GM21825 (cell line): ENCODE data around the gene RTN4RL1.
A peak's percentile ranks its signal among the peaks of the same experiment; 100 is the strongest.

Source experiments
- ATAC-seq: cut with Tn5 transposase; IDR thresholded peaks from one replicate; pipeline ENCODE4 v1.9.1; 2021; ENCODE audit warnings: mild to moderate bottlenecking, moderate library complexity; ENCODE audit not compliant: unreplicated experiment

The RTN4RL1 gene

DNA sequence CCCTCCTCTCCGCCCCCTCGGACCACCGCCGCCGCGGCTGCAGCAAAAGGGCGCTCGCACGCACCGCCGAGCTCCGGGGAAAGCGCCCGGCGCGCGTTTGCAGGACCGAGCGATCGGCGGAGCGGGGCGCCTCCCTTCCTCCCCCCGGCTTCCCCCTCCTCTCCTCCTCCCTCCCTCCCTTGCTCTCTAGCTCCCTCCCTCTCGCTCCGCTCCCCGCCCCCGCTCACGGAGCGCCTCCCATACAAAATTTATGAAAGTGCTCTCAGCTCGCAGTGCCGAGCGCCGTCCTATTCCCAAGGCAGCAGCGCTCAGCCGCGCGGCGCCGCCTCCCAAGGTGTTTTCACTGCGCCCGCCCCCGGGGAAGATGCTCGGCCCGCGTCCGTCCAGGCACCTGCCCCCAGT lies at the start of gene RTN4RL1:
TSS of gene RTN4RL1 (minus strand) at position 115 of the 402 bp plus-strand sequence. CDS start 469 bp downstream, outside the sequence.
- no peak for ATAC-seq

GRCh38 chr17:2074919-2075318 lies 49.8 kb upstream of the RTN4RL1 start:
- ATAC-seq = no peak

GRCh38 chr17:2071455-2072281 lies 46.5 kb upstream of the RTN4RL1 start:
- no peak for ATAC-seq

GRCh38 chr17:2071024-2071385 lies 45.9 kb upstream of the RTN4RL1 start:
- no peak for ATAC-seq

DNA sequence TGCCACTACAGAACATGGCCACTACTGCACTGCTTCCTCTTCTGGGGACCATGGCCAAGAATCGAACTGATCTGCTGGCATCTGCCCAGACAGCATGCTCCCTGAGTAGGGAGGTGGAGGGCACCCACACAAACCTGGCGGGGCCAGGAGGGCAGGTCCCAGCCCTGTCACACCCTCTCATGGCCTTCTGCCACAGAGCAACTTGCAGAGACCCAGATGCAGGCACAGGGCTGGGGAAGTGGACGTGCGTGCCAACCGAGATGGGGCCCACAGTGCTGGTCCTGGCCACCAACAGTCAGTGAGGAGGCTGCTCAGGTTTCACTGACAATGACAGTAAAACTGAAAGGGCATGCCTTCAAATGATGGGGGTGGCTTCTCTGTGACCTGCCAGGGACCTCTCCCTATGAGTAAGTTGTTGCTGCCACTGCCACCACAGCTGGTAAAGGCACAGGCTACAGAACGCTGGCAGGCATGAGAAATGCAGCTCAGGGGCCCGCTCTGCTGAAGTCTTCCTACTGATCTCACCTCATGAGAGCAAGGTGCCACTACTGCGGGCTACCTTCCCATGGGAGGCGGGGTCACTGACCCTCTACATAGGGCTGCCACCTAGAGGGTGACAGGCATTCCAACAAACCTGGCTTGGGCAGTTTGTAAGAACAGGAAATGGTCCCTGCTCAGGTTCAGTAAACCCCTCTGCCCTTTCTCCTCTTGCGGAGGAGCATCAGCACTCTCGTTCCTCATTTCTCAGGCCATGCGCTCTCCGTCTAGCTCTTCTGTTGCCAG lies 45.3 kb upstream of the RTN4RL1 start:
- ATAC-seq = peak; percentile 73

- no peak for ATAC-seq
Measured at GRCh38 chr17:2068519-2069051, 43.5 kb upstream of the RTN4RL1 start.

GRCh38 chr17:2068031-2068518 lies 42.9 kb upstream of the RTN4RL1 start:
- no peak for ATAC-seq

DNA sequence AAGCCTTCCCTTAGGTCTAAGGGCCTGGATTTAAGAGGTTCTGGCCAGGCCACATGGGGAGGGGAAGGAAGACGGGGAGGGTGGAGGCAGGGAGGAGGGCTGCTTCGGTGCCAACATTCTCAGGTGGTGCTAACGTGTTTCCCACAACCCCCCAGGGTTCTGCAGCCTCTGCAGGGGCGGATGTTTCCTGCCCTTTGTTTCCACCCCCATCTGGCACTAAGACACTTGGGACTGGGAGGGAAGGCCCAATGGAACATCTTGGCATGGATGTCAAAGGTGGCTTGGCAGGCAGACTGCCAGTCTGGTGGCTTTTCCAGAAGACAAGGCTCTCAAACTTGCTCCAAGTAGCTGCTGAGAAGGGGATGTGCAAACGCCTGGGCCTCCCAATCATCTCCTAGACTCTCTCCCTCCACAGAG lies 42.5 kb upstream of the RTN4RL1 start:
- ATAC-seq = no peak

GRCh38 chr17:2067048-2067561 lies 42.0 kb upstream of the RTN4RL1 start:
- no peak for ATAC-seq

- no peak for ATAC-seq
Measured at GRCh38 chr17:2065949-2066400, 40.8 kb upstream of the RTN4RL1 start.

DNA sequence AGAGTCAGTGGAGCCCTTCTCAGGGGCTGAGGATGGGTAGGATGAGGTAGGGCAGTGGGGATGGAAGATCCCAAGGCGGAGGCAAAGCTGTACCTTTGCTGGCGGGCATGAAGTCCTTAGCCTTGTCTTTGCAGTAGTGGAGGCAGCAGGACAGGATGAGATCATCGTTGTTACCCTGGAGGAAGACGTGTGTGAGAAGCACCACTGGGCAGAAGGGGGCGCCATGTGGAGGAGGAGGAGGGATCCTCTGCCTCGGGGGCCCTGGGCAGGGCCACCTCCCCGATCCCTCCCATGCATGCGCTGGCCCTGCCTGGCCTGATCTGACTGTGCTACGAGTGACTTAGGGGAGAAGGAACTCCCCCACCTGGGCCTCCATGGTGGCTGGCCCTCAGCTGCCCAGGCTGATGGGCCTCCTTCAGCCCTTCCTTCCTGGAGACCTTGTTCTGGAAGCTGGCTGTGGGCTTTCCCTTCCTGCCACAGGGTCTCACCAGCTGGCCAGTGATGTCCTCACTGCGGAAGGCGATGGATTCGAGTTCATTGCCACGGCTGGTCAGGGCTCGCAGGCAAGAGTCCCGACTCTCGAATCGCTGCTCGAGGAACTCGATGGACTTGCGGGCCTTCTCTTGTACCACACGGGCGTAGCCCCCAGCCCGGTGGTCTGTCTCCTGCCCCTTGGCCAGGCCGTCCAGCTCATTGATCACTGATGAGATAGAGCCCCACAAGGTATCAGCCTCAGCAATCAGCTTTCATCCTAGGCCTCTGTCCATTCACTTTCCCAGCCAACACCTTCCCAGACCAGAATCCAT lies 40.0 kb upstream of the RTN4RL1 start:
- no peak for ATAC-seq

DNA sequence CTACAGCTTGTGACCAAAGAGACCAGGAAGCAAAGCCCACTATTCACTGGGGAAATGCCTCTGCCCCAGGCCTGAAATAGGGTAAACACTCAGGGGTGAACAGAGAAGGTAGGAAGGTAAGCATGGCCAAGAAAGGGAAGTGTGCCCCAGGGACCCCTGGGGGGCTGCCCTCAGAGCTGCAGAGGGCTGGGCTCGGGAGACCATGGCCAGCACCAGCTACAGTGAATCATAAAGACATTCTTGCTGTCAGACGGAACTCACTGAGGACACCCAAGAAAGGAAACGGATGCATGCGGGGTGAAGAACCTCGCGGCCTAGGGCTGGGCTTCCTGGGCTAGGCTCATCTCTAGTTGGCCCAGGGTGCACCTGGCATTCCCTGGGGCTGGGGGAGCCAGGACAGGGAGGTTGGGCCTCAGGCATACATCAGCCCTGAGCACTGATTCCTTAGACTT lies 39.4 kb upstream of the RTN4RL1 start:
- no peak for ATAC-seq

GRCh38 chr17:2064147-2064489 lies 39.0 kb upstream of the RTN4RL1 start:
- no peak for ATAC-seq

DNA sequence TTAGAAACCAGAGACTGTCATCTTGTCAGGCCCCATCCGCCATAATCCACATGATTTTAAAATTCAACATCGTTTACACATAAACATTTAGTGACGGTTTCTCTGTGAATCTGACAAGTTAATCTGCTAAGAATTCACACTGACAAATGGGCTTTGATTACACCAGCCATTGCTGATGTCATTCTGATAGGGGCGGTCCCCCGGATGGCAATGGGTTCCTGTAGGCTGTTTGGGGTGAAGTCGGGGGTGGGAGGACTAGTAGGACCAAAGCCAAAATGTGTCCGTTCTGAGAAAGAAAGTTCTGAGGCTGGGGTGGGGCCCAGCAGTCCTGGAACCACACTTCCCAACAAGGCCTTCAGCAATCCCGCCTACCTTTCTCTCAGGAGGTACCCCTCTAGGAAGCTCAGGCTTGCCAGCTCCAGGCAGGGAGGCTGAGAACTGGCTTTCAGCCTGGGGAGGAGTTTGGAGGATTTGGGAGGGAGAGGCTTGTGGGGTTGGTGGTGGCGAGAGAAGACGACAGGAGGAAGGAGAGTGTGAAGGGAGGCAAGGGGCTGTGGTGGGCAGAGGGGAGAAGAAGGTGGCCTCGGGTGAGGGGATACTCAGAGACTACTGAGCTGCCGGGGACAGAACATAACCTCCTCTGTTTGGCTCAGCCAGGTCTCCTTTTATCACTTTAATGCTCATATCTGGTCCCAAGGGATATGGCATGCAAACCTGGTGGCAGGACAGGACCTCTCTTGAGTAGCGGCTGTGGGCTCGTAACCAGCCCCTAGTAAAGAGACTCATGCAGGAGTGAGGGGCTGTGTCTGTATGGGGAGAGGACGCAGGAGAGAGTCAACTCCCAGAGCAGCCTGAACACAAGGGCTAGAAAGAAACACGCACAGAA lies 38.4 kb upstream of the RTN4RL1 start:
- no peak for ATAC-seq

DNA sequence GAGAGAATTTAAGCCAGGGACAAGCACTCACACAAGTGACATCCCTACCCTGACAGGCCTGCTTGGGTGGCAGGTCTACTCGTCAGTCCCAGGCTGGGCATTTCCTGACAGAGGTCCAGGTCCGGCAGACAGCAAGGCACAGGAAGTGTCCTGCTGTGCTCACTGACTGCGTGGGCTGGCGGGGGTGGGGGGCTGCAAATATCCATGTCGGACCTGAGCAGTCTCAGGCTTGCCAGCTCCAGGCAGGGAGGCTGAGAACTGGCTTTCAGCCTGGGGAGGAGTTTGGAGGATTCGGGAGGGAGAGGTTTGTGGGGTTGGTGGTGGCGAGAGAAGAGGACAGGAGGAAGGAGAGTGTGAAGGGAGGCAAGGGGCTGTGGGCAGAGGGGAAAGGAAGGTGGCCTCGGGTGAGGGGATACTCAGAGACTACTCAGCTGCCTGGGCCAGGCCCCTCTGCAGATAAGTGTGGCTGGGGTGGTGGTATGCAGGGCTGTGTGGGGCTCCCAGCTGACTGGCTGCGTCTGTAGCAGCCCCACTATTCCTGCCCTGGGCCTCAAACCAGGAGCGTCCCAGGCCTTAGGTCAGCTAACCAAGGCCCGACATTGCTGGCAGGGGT lies 37.5 kb upstream of the RTN4RL1 start:
- ATAC-seq = no peak

GRCh38 chr17:2061441-2061958 lies 36.4 kb upstream of the RTN4RL1 start:
- no peak for ATAC-seq

DNA sequence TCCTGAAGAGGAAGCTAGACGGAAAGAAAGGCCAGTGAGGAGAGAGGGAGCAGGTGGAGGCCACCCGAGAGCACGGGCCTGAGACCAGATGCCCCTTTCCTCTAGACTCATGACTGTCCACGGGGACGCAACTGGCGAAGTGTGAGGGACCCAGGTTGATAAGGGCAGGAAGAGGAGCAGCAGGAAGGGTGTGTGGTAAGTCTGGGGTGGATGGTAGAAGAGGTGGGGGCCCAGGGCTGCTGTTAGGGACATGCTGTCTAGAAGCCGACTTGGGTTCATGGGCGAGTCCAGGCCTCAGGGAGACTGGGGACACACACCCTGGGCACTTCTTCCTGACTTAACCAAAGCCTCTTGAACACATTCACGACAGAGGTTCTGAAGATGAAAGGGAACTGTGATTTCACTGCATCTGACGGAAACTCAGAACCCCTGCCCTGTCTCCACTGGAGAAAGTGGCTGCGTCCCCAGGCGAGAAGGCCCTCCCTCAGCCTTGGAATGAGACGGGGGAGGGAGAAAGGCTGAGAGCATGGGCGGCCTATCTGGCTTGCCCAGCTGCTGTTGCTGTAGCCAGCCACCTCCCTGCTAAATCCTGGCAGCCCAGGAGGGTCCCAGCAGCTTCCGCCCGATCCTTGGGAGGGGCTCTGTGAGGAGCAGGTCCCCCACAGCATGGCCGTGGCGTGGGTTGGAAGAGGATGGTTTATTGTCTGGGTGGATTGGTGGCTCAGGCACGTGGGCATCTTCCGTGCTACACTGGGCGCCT lies 35.7 kb upstream of the RTN4RL1 start:
- ATAC-seq = no peak

DNA sequence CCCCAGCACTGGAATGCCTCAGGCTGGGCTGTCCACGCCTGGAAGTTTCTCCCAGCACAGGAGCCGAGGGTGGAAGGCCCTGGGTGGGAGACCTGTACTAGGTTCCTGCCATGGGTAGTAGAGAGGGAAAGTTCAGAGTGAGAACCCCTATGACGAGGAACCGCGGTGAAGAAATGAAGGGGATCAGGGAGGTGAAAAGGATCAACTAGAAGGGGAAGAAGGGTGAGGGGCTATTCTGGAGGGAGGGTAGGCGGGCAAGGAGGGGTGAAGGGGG lies 35.2 kb upstream of the RTN4RL1 start:
- no peak for ATAC-seq
